Globus pallidus (tissue), 1 donor: Measurements from ENCODE around the gene KCNJ14.
"Not testable (repeated sequence)": the region's sequence is repeated elsewhere in the genome, so short reads cannot be mapped to it uniquely, and the experiment has no call there.

ENCODE experiments used
- DNase-seq: peaks from one replicate; pipeline ENCODE4 v3.0.0-alpha.2; 2015; ENCODE audit warnings: low spot score

Gene KCNJ14

GRCh38 chr19:48488478-48488877, 33.1 kb downstream of the KCNJ14 start:
- DNase-seq, result not testable (repeated sequence)

- no peak for DNase-seq
These were observed 34.3 kb downstream of the KCNJ14 start for GRCh38 chr19:48489608-48490216.

- no peak for DNase-seq
These were observed 35.8 kb downstream of the KCNJ14 start for GRCh38 chr19:48490981-48491792.

DNA sequence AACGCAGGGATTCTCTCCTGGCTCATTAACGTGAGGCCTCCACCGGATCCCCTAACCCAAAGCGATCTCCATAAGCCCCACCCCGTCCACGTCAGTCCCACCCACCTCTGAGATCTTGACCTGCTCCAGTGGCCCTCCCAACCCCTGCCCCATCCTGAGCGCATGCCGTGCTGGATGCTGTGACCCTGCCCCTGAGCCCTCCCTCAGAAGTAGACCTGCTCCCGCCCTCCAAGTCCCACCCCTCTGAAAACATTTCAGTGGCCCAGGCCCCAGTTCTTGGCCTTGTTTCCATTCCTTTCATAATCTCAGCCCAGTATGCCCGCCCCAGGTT, 36.4 kb downstream of the KCNJ14 start:
- DNase-seq, result no peak

GRCh38 chr19:48492925-48493717, 37.7 kb downstream of the KCNJ14 start:
- peak; percentile 82 for DNase-seq

DNA sequence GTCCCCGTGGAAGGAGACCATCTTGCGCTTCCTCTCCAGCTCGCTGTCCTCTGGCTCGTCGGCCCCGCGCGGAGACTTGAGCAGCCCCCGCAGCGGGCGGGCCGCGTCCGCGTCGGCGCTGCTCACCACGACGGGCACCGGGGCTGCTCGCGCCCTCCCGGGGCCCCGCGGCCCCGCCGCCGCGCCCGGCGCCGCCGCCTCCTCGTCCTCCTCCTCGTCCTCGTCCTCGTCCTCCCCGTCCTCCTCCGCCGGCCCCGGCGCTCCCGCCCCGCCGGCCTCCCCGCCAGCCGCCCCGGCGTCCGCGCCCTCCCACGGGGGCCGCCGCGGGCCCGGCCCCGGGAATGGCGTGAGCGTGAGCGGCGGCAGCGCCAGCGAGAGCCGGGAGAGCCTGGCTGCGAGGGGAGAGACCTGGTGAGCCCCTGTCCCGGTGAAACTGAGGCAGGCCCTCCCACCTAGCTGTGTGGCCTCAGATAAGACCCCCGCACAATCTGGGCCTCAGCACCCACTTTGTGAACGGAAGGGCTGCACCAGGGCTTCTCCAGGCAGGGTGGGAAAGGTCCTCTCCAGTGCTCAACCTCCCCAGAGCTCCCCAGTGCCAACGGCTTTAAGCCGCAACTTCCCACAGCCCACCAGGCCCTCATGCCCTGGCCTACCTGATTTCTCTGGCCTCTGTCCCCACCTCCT, 38.5 kb downstream of the KCNJ14 start:
- DNase-seq, result no peak

- DNase-seq, result no peak
These were observed 40.0 kb downstream of the KCNJ14 start for GRCh38 chr19:48495396-48495795.

DNA sequence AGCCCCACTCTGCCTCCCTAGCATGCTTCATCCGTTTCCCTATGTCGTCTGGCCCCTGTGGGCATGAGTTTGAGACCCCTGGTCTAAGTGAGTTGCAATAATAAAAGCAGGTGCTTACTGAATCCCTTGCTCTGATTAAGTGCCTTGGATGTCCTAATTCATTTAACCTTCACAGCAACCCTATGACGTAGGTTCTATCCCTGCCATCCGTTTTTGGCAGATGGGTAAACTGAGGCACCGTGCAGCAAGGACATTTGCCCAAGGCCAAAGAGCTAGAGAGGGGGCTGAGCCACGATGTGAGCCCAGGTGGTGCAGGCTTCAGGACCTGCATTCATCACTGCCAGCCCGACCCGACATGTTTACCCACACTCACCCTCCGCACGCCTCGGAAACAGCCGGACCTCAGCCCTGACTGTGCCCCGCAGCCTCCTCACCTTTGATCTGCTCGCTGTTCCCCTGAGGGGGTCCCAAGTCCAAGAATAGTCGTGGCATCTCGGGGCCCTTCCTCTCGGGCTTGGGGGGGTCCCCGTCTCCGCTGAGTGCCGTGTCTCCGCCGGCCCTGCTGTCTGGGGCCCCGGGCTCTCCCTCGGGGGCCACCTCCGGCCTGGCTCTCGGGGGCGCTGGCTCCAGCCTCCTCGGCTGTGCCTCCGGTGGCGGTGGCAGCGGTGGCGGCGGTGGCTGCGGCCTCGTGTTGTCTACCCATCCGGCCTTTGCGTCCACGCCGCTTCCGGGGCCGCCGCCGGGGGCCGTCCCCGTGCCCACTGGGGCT, 41.8 kb downstream of the KCNJ14 start:
- DNase-seq, result no peak

GRCh38 chr19:48497728-48498594, 42.6 kb downstream of the KCNJ14 start:
- no peak for DNase-seq

- DNase-seq, result no peak
These were observed 43.4 kb downstream of the KCNJ14 start for GRCh38 chr19:48498595-48499311.

GRCh38 chr19:48499316-48500090, 44.1 kb downstream of the KCNJ14 start:
- DNase-seq, result no peak

GRCh38 chr19:48500830-48501493, 45.6 kb downstream of the KCNJ14 start:
- no peak for DNase-seq

DNA sequence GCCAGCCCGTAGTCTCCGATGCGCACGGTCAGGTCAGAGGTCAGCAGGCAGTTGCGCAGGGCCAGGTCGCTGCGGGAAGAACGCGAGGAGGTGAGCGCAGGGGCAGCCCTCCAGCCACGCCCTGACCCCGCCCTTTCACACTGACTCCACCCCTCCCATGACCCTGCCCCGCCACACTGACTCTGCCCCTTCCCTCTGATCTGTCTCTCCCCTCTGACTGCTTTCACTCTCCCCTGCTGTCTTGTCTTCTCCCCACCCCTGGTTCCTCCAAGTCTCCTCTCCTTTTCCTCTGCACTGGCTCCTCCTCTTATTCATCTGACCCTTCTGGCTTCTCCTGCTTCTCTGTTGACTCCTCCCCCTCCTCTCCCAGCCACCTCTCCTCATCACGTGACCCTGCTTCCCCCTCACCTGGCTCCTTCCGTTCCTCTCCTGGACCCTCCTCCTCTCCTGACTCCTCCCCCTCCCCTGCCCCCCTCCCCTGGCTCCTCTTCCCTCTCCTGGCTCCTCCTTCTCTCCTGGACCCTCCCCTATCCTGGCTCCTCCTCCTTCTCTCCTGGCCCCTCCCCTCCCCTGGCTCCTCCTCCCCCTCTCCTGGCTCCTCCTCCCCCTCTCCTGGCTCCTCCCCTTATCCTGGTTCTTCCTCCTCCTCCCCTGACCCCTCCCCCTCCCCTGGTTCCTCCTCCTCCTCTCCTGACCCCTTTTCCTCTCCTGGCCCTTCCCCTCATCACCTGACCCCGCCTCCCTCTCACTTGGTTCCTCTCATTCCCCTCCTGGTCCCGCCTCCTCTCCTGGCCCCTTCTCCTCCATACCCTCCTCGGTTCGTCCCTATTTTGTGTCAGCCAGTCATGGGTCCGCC, 46.3 kb downstream of the KCNJ14 start:
- peak; percentile 37 for DNase-seq

- no peak for DNase-seq
These were observed 47.1 kb downstream of the KCNJ14 start for GRCh38 chr19:48502350-48503018.

DNA sequence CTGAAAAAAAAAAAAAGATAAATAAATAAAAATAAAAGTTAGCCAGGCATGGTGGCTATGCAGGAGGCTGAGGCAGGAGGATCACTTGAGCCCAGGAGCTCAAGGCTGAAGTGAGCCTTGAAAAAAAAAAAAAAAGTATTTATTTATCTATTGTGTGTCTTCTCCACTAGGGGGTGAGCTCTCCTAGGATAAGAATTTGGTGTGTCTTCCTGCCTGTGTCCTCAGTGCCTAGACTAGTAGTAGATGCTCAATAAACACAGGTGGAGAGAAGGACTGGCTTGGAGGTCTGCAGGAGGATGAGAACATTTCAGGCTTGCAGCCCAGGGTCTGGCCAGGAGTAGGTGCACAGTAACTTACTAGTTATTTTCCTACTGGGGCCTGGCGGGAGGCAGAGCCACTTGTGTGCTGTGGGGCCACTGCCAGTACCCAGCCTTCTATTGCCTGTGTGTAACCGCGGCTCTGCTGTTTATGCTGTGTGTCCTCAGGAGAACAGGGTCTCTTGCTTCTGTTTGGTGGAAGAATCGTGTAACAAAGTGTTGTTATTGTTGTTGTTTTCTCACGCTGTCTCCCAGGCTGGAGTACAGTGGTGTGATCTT, 50.9 kb downstream of the KCNJ14 start:
- DNase-seq, result no peak

DNA sequence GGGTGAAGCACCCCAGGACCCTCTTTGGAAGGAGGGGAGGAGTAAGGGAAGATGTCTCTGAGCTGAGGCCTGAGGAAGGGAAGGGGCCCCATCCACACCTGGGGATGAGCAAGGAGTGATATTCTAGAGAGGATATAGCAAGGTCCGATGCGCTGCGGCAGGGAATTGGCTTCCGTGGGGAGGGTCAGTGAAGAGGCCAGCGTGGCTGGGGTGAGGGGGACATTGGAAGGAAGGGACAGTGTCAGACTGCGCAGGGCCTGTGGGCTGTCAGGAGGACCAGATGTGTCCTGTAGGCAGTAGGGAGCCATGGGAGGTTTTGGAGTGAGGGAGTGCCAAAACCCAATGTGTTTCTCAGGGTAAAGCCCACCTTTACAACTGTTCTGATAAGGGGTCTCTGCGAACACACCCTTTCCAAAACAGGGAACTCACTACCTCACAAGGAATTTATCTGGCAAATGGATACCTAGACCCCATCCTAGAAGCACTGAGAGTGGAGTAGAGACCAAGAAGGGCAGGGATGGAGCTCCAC, 52.6 kb downstream of the KCNJ14 start:
- no peak for DNase-seq
